Nephron (organoid): ENCODE data around the gene DDX20.

Experiments used
- H3K27ac Mint-ChIP-seq, 3 experiments: 2 replicates each; pipeline ENCODE4 v1.8.0; 2020; ENCODE audit warnings: mixed read lengths in 3 of 3, mild to moderate bottlenecking in 2 of 3, moderate library complexity in 1 of 3
- H3K27me3 Mint-ChIP-seq: 2 replicates; pipeline ENCODE4 v1.8.0; 2021; ENCODE audit warnings: low read depth, mild to moderate bottlenecking, moderate library complexity, mixed read lengths
- H3K36me3 Mint-ChIP-seq: 2 replicates; pipeline ENCODE4 v1.8.0; 2020; ENCODE audit warnings: low read depth, mixed read lengths
- H3K4me1 Mint-ChIP-seq: 2 replicates; pipeline ENCODE4 v1.8.0; 2020; ENCODE audit warnings: mixed read lengths
- H3K4me3 Mint-ChIP-seq, 3 experiments: 2 replicates each; pipeline ENCODE4 v1.8.0; 2020; ENCODE audit warnings: mild to moderate bottlenecking in 3 of 3, mixed read lengths in 3 of 3, moderate library complexity in 2 of 3
- H3K9me3 Mint-ChIP-seq: 2 replicates; pipeline ENCODE4 v1.8.0; 2020; ENCODE audit warnings: mixed read lengths
- TF ChIP-seq, protein P1 (sequence below), 3 experiments: fragments of 200-600 bp; sonication (generic); IDR thresholded peaks; one replicate each; pipeline ENCODE4 v1.5.0; 2021; ENCODE audit warnings: antibody characterized with exemption in 3 of 3; ENCODE audit not compliant: unreplicated experiment in 3 of 3

DDX20 gene

DNA sequence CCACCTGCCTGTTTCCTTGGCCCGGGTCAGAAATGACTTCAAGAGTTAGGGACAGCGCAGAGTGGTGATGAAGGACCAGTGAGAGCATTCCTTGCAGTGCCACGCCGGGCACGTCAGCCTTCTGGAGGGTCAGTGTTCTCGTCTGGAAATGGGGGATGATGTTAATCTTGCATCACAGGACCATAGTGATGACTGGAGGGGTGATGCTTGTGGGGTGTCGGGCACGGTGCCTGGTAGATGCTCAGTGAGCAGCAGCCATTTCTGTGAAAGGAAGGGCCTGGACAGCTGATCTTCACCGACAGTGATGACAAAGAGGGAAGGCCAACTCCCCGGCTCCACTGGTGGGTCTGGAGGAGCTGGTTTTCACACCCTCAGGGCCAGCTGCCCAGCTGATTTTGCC, 56.2 kb downstream of the DDX20 start:
- Mint-ChIP-seq H3K27ac (no peak overlapping the region), H3K36me3 (no peaks in the 10 kb centered on the region), H3K9me3 (no peaks in the 10 kb centered on the region), H3K4me1 (no peaks in the 10 kb centered on the region), H3K4me3 (no peak overlapping the region), H3K27me3 (peaks cover 4% of the 10 kb centered on the region)
- TF ChIP-seq, protein P1, sequence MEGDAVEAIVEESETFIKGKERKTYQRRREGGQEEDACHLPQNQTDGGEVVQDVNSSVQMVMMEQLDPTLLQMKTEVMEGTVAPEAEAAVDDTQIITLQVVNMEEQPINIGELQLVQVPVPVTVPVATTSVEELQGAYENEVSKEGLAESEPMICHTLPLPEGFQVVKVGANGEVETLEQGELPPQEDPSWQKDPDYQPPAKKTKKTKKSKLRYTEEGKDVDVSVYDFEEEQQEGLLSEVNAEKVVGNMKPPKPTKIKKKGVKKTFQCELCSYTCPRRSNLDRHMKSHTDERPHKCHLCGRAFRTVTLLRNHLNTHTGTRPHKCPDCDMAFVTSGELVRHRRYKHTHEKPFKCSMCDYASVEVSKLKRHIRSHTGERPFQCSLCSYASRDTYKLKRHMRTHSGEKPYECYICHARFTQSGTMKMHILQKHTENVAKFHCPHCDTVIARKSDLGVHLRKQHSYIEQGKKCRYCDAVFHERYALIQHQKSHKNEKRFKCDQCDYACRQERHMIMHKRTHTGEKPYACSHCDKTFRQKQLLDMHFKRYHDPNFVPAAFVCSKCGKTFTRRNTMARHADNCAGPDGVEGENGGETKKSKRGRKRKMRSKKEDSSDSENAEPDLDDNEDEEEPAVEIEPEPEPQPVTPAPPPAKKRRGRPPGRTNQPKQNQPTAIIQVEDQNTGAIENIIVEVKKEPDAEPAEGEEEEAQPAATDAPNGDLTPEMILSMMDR (IDR thresholded peaks at IDR 0.05; ENCODE audit: unreplicated experiment in 3 of 3), result no peak

DNA sequence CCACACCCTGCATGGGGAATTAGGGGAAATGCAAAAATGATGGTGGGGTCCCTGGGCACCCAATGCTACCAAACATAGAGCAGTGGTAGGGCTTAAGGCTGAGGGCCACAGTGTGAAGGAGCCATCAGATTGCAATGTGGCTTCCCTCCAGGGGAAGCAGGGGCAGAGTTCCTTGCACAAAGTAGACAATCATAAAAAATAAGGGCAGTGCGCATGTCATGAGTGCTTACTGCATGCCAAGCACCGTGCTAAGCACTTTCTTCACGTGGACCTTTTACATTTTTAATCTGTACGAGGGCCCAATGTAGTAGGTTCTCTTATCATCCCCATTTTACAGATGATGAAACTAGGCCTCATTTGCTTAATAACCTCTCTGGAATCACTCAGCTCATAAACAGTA, 56.6 kb downstream of the DDX20 start:
- Mint-ChIP-seq H3K27me3 (peaks cover 4% of the 10 kb centered on the region), H3K36me3 (no peaks in the 10 kb centered on the region), H3K4me1 (no peaks in the 10 kb centered on the region), H3K27ac (no peak overlapping the region), H3K9me3 (no peaks in the 10 kb centered on the region), H3K4me3 (no peak overlapping the region)
- TF ChIP-seq, protein P1 (IDR thresholded peaks at IDR 0.05; ENCODE audit: unreplicated experiment in 3 of 3), result no peak

DNA sequence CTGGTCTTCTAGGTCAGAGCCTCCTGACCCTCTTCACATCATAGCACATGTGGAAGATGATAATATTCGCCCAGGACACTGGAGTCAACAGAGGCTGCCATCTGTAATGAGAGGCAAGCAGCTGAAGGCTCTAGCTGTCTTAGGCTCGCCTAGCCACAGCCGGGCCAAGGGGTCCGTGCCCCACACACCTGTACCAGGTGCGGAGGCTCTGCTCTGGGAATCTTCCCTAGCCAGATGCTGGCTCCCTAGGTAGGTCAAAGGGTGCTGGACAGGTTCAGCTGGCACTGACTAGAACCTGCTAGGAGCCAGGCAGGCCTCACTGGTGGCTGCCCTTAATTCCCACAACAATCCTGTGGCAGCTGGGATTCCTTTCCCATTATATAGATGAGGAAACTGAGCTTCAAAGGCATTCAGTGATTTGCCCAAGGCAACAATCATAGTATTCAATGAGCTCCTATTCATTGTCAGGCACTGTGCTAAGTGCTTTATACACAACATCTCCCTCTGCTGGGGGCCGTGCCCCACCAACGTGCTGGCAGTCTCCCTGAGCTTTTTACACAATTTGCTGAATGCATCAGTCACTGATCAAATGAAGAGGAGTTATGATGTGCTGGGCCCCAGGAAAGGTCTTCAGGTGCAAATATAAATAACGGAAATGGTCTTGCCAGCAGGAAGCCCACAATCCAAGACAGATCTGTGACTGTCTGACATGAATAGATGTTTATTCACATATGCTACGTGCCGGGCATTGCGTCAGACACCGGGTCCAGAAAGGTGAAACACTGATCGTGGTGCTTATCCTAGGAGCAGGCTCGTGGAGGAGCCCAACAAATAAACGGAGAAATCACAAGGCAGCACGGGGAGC, 58.0 kb downstream of the DDX20 start:
- no peaks in the 10 kb centered on the region for H3K4me1 Mint-ChIP-seq
- H3K9me3 Mint-ChIP-seq, result no peaks in the 10 kb centered on the region
- TF ChIP-seq, protein P1 (IDR thresholded peaks at IDR 0.05; ENCODE audit: unreplicated experiment in 3 of 3), result no peak
- H3K27me3 Mint-ChIP-seq, result peaks cover 4% of the 10 kb centered on the region
- H3K27ac Mint-ChIP-seq, result no peak overlapping the region
- H3K36me3 Mint-ChIP-seq, result no peaks in the 10 kb centered on the region
- no peak overlapping the region for H3K4me3 Mint-ChIP-seq

DNA sequence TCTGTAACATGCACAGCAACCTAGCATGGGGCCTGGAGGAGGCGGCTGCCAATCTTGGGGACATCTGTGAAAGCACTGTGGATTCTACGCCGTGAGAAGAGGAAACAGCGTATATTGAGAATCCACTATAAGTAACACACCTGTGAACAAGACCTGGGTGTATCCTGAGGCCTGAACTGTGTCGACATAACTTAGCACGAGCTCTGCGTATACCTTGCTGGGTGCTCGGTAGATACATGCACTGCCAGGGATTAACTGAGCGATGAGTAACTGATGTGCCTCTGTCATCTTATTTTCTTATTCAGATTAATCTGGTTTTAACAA, 58.6 kb downstream of the DDX20 start:
- Mint-ChIP-seq H3K36me3 (no peaks in the 10 kb centered on the region), H3K4me1 (no peaks in the 10 kb centered on the region), H3K27ac (no peak overlapping the region), H3K27me3 (peaks cover 4% of the 10 kb centered on the region), H3K9me3 (no peaks in the 10 kb centered on the region), H3K4me3 (no peak overlapping the region)
- TF ChIP-seq, protein P1 (IDR thresholded peaks at IDR 0.05; ENCODE audit: unreplicated experiment in 3 of 3), result no peak

DNA sequence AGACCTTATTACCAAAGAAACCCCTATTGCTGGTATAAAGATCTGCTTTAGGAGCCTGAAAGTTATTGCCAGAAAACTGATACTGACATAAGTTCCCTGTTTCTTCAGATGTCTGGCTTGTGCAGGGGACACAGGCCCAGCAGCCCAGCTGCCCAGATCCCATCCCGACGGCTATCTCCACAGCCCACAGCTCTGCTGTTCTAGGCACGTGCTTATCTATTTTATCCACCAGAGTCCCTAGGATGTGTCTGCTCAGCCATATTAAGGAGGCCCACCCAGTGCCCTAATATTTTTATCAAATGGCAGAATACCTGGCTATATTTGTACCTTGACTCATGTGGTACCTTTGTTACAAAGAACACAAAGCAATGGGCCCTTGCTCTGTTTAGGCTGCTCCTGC, 58.9 kb downstream of the DDX20 start:
- Mint-ChIP-seq H3K9me3 (no peaks in the 10 kb centered on the region), H3K27ac (no peak overlapping the region), H3K4me1 (no peaks in the 10 kb centered on the region), H3K36me3 (no peaks in the 10 kb centered on the region), H3K27me3 (no peaks in the 10 kb centered on the region), H3K4me3 (no peak overlapping the region)
- TF ChIP-seq, protein P1 (IDR thresholded peaks at IDR 0.05; ENCODE audit: unreplicated experiment in 3 of 3), result no peak
